Body of pancreas (tissue), 4 donors: ENCODE data around the gene CENPB.
"Not testable (repeated sequence)": the region's sequence is repeated elsewhere in the genome, so short reads cannot be mapped to it uniquely, and the experiment has no call there.

ENCODE experiments used
- CTCF ChIP-seq, 7 experiments: fragments of 450-650 bp in 4 of 7; fragments of 200-600 bp in 3 of 7; sonication (generic) in 3 of 7; IDR thresholded peaks; one replicate each; pipeline ENCODE4 v1.5.1; 2016 to 2019; ENCODE audit warnings: antibody characterized with exemption in 7 of 7
- POLR2A ChIP-seq, 3 donors: fragments of 450-650 bp; IDR thresholded peaks; one replicate each; pipeline ENCODE4 v1.6.1; 2016; ENCODE audit warnings: antibody characterized with exemption in 3 of 3, mild to moderate bottlenecking in 2 of 3

- TF ChIP-seq CTCF, POLR2A (IDR thresholded peaks at IDR 0.05): not testable (repeated sequence)
Observed at GRCh38 chr20:3829891-3830290, 43.4 kb upstream of the CENPB start.
